ENCODE measurements around the gene CBARP.

CBARP gene

GRCh38 chr19:1248139-1248785, 10.5 kb upstream of the CBARP start, which contains the start of gene MIDN:
Gene MIDN (plus strand): TSS chr19:1248583. CDS start chr19:1250297, 1,714 bp downstream.
- TF ChIP-seq SIN3A (IDR thresholded peaks at IDR 0.05; ENCODE audit: borderline replicate concordance, insufficient read depth, low read length) (no peak), TAF1 (IDR thresholded peaks at IDR 0.05; ENCODE audit: borderline replicate concordance, insufficient read depth, low read length) (0 out of 2 replicates have a peak, but pooled peaks have one; percentile 42), FOXP2 (optimal IDR thresholded peaks at IDR 0.05; ENCODE audit: borderline replicate concordance, extremely low read depth, extremely low read length, insufficient read depth) (peak; percentile 23), POLR2AphosphoS5 (IDR thresholded peaks at IDR 0.05; ENCODE audit: low read depth, low read length) (peak; percentile 99)
- TF ChIP-seq, protein P1, sequence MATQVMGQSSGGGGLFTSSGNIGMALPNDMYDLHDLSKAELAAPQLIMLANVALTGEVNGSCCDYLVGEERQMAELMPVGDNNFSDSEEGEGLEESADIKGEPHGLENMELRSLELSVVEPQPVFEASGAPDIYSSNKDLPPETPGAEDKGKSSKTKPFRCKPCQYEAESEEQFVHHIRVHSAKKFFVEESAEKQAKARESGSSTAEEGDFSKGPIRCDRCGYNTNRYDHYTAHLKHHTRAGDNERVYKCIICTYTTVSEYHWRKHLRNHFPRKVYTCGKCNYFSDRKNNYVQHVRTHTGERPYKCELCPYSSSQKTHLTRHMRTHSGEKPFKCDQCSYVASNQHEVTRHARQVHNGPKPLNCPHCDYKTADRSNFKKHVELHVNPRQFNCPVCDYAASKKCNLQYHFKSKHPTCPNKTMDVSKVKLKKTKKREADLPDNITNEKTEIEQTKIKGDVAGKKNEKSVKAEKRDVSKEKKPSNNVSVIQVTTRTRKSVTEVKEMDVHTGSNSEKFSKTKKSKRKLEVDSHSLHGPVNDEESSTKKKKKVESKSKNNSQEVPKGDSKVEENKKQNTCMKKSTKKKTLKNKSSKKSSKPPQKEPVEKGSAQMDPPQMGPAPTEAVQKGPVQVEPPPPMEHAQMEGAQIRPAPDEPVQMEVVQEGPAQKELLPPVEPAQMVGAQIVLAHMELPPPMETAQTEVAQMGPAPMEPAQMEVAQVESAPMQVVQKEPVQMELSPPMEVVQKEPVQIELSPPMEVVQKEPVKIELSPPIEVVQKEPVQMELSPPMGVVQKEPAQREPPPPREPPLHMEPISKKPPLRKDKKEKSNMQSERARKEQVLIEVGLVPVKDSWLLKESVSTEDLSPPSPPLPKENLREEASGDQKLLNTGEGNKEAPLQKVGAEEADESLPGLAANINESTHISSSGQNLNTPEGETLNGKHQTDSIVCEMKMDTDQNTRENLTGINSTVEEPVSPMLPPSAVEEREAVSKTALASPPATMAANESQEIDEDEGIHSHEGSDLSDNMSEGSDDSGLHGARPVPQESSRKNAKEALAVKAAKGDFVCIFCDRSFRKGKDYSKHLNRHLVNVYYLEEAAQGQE (IDR thresholded peaks at IDR 0.05; ENCODE audit: insufficient read depth in 1 of 2, low read depth in 2 of 2, low read length in 2 of 2), result no peak

DNA sequence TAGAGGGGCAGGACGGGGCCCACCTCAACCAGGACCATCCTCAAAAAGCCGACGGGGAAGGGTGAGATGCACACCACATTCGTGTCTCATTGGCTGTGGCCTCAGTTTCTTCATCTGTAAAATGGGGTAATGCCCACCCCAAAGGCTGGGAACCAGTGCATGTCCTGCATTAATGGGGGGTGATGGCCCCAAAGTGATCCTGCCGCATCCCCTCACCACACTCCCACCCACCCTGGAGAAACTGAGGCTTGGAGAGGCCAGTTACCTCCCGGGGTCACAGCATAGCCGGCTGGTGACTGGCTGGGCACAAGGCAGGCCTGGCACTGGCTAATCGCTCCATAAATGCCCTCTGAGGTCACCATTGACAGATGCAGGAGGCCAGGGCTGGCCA, 9.9 kb upstream of the CBARP start:
- TF ChIP-seq SIN3A (IDR thresholded peaks at IDR 0.05; ENCODE audit: borderline replicate concordance, insufficient read depth, low read length) (no peak), TAF1 (IDR thresholded peaks at IDR 0.05; ENCODE audit: borderline replicate concordance, insufficient read depth, low read length) (no peak), FOXP2 (optimal IDR thresholded peaks at IDR 0.05; ENCODE audit: borderline replicate concordance, extremely low read depth, extremely low read length, insufficient read depth) (no peak)

- no peak for TF ChIP-seq POLR2AphosphoS5 (IDR thresholded peaks at IDR 0.05; ENCODE audit: low read depth, low read length)
- TF ChIP-seq, protein P1 (IDR thresholded peaks at IDR 0.05; ENCODE audit: insufficient read depth in 1 of 2, low read depth in 2 of 2, low read length in 2 of 2), result no peak
- TF ChIP-seq FOXP2 (optimal IDR thresholded peaks at IDR 0.05; ENCODE audit: borderline replicate concordance, extremely low read depth, extremely low read length, insufficient read depth), result no peak
- no peak for TF ChIP-seq SIN3A (IDR thresholded peaks at IDR 0.05; ENCODE audit: borderline replicate concordance, insufficient read depth, low read length)
- no peak for TF ChIP-seq TAF1 (IDR thresholded peaks at IDR 0.05; ENCODE audit: borderline replicate concordance, insufficient read depth, low read length)
These were observed 7.9 kb upstream of the CBARP start for GRCh38 chr19:1245494-1246264.

DNA sequence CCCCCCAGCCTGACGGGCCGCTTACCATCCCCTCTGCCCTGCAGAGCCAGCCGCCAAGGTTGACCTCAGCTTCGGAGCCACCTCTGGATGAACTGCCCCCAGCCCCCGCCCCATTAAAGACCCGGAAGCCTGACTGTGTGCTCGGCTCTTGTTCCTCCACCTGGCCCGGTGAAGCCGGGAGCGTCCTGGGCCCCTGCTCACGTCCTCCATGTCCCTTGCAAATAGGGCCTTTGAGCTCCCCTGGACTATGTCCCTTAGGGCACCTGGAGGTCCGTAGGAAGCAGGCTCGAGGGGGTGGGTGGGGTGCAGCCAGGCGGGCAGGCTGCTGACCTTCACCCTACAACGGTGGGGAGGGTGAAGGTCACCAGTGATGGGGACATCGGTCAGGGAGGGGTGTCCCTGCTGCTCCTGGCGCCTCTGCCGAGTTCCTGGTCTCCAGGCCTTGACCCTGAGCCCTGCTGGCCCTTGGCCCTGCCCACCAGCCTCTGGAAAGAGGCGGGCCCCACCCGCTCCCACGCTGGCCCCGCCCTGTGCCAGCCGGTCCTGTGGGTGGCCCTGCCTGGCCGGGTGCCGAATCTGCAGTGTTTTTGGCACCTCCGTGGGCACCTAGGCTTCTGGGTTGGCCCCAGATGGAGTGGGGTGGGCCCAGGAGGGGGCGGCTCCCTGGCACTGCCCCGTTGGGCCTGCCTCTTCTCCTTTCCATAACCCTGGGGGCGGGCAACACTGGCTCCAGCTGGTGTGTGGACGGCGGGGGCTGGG, 7.1 kb upstream of the CBARP start:
- no peak for TF ChIP-seq SIN3A (IDR thresholded peaks at IDR 0.05; ENCODE audit: borderline replicate concordance, insufficient read depth, low read length)
- TF ChIP-seq, protein P1 (IDR thresholded peaks at IDR 0.05; ENCODE audit: insufficient read depth in 1 of 2, low read depth in 2 of 2, low read length in 2 of 2), result no peak
- TF ChIP-seq TAF1 (IDR thresholded peaks at IDR 0.05; ENCODE audit: borderline replicate concordance, insufficient read depth, low read length), result no peak

Data from PFSK-1 (cell line).